ENCODE results near the gene RNASEH2B.

DNA sequence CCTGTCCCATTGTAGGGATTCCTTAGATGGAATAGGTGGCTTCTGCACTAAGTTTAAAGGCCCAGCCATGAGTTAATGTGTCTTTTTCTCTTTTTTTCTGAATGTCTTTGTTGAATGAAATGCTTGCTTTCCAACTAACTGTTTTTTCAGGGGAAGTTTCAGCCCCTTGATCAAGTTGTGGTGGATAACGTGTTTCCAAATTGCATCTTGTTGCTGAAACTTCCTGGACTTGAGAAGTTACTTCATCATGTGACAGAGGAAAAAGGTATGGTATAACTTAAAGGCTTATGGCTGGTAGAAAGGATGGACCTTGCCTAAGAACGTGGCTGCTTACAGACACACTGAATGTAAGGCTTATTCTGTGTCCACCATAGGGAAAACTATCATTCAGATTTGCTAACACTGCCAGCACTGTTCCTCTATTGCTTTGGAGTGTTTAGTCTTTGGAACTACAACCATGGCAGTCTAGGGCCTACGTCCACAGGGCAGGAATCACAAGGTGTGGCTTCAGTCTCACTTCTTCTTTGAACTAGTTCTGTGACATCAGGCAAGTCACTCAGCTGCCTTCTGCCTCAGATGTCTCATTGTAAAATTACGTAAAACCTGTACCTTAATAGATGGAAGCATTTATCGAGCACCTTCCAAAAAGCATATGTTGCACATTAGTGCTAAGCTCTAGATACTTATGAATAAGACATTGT, 25.3 kb downstream of the RNASEH2B start:
- no peak for TF ChIP-seq EZH2 (IDR thresholded peaks at IDR 0.05; ENCODE audit: borderline replicate concordance)
- TF ChIP-seq, protein P1, sequence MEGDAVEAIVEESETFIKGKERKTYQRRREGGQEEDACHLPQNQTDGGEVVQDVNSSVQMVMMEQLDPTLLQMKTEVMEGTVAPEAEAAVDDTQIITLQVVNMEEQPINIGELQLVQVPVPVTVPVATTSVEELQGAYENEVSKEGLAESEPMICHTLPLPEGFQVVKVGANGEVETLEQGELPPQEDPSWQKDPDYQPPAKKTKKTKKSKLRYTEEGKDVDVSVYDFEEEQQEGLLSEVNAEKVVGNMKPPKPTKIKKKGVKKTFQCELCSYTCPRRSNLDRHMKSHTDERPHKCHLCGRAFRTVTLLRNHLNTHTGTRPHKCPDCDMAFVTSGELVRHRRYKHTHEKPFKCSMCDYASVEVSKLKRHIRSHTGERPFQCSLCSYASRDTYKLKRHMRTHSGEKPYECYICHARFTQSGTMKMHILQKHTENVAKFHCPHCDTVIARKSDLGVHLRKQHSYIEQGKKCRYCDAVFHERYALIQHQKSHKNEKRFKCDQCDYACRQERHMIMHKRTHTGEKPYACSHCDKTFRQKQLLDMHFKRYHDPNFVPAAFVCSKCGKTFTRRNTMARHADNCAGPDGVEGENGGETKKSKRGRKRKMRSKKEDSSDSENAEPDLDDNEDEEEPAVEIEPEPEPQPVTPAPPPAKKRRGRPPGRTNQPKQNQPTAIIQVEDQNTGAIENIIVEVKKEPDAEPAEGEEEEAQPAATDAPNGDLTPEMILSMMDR (IDR thresholded peaks at IDR 0.05; ENCODE audit: poor library complexity), result no peak
- no peak for TF ChIP-seq EZH2phosphoT487 (IDR thresholded peaks at IDR 0.05; ENCODE audit: low read depth, severe bottlenecking, unreplicated experiment)
